Astrocyte of the spinal cord (primary cell): Measurements from ENCODE around the gene CCDC126.

Source experiments
- DNase-seq: peaks from one replicate; pipeline ENCODE4 v3.0.0; 2011; ENCODE audit warnings: low read depth, low spot score
- H3K4me3 ChIP-seq: 2 replicates; pipeline ENCODE4 v1.5.1; 2011; ENCODE audit warnings: low read depth, mild to moderate bottlenecking, low read length, moderate library complexity
- in situ Hi-C: cut with HindIII; loops from 2 replicates; pipeline ENCODE4 v1.10.0; 2017; ENCODE audit warnings: low sequenced_read_pairs
- TF ChIP-seq, protein P1 (sequence below): IDR thresholded peaks from 2 replicates; pipeline ENCODE4 v1.5.1; 2012; ENCODE audit warnings: low read depth, mild to moderate bottlenecking, low read length, inconsistent platforms

Gene CCDC126

DNA sequence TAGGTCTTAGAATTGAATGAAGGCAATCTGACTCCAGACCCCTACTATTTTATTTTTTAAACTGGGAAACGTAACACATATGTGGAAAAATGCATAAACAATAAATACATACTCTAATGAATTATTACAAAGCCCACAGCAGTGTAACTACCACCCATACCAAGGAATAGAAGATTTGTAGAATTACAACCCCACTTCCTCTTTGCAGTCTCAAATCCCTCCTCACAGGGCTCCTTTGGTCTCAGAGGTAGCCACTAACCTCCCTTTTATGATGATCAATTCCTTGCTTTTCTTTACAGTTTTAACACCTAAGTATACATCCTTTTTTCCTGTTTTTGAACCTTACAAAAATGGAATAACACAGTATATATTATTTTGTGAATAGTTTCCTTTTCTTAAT lies 6.7 kb upstream of the CCDC126 start:
- DNase-seq: no peak
- TF ChIP-seq, protein P1, sequence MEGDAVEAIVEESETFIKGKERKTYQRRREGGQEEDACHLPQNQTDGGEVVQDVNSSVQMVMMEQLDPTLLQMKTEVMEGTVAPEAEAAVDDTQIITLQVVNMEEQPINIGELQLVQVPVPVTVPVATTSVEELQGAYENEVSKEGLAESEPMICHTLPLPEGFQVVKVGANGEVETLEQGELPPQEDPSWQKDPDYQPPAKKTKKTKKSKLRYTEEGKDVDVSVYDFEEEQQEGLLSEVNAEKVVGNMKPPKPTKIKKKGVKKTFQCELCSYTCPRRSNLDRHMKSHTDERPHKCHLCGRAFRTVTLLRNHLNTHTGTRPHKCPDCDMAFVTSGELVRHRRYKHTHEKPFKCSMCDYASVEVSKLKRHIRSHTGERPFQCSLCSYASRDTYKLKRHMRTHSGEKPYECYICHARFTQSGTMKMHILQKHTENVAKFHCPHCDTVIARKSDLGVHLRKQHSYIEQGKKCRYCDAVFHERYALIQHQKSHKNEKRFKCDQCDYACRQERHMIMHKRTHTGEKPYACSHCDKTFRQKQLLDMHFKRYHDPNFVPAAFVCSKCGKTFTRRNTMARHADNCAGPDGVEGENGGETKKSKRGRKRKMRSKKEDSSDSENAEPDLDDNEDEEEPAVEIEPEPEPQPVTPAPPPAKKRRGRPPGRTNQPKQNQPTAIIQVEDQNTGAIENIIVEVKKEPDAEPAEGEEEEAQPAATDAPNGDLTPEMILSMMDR: no peak
- in situ Hi-C loops: no loop called here
- no peak overlapping the region for H3K4me3 ChIP-seq

DNA sequence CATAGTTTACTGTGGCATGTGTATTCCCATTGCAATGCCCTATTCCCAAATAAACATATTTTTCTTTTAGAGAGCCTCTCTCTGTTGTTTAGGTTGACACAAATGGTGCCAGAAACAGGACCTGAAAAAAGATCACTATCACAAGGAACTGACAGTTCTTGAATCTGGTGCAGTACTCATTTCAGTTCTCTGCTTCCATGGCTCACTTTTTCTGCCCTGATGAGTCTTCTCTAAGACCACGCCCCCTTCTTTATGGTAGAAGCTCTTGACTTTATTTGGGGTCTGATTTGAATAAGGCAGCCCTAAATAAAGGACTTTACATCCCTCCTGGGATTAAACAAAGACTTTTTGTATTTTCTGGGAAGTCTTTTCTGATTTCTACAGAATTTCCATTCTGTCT lies 3.5 kb upstream of the CCDC126 start:
- H3K4me3 ChIP-seq: no peak overlapping the region
- DNase-seq: no peak
- TF ChIP-seq, protein P1: no peak
- in situ Hi-C loops: no loop called here

DNA sequence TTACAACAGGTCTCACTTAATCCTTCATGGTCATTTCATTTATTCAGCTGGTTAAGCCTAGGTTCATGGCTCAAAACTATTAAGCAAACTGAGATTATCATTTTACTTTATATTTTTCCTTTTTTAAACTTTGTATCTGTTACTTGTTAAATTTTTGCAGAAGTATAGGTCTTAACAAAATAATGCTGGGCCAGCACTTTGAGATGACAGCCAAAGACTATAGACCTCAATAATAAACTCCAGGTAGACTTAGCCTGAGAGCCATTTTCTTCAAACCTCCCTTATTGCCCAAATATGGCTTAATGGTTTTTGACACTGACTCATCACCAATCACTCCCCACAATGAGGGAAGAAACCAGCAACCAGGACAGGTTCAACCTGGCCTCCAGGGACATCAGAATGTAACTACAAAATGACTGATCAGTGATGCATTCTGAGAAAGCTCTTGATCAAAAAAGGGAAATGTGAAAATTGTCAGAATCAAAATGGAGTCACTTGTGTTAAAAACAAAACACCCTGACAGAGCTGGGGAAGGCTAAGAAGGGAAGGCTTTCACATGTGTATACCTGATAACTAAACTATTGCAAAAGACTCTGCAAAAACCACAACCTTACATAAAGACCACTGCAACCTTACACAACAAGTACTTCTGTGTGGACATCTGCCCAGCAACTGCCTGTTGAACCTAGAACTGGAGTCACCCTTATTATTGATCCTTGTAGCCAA lies 2.1 kb upstream of the CCDC126 start:
- peak; percentile 12 for DNase-seq
- in situ Hi-C loops: no loop called here
- H3K4me3 ChIP-seq: no peak overlapping the region
- TF ChIP-seq, protein P1: no peak

DNA sequence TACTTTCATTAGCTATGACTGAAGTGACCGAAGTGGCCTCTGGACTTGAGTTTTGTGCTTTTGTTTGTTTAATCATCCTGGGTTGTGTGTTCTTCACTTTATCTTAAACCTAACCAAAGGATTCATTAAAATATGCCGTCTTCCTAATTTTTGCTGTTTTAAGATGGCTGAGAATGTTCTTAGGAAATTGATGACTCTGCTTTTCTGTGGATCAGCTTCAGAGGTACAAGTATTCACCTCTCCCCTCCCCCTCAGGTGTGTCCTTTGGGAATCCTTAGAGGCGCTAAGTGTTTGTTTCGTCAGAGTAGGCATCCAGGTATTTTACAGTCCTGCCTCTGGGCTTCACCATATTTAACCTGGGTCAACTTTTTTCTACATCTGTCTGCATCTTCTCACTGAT lies 1.1 kb downstream of the CCDC126 start:
- TF ChIP-seq, protein P1: no peak
- in situ Hi-C loops: no loop called here
- no peak for DNase-seq
- H3K4me3 ChIP-seq: peak overlapping the region; percentile 77

DNA sequence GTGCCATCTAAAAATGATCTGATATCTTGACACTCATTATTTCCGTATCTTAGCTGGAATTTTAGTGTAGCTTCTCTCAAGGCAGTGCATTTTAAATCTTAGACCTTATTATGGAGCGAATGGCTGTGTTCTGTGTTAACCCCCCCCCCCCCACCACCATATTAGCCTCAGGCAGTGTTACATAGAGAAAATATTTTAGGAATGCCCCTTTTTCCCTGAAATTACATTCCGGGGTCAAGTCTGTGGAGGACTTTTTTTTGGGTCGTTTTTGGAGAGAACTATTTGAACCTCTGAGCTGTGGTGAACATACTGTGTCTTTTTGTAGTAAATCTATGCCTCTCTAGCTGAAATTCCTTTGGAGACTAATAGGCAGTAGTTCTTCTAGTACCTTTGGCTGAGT lies 3.1 kb downstream of the CCDC126 start:
- no peak for DNase-seq
- H3K4me3 ChIP-seq: no peak overlapping the region
- in situ Hi-C loops: no loop called here
- TF ChIP-seq, protein P1: no peak

DNA sequence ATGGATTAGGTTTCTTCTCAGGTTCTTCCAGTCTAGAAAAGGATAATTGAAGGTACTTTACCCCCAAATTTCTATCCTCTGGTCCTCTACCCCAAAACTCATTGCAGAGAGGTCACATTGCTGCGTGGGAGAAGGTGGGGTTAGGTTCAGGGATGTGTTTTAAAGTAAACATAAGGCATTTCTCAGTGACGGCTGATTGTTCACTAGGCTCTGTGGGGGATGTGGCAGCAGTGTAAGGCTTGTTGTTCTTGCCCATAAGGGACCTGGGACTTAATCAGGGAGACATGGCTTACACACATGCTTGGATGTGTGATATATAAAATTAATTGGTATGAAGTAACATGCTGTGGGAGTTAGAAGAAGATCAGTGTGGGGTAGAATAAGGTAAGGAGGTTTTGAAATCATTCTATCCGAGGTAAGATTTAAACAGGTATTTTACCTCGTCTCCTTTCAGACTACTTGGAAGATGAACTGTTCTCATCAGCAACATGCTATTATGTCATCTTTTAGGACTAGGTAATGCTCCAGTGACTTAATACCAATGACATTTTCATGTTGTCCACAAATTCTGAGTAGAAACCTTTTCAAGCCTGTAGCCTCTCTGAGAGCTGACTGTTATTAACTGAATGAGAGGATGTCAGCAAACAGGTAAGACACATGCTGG lies 6.6 kb downstream of the CCDC126 start:
- in situ Hi-C loops: no loop called here
- TF ChIP-seq, protein P1: no peak
- no peak overlapping the region for H3K4me3 ChIP-seq
- no peak for DNase-seq
